Right renal pelvis (tissue), 4 donors: ENCODE data around the gene FNBP1L. TPM values are rescaled to one million over a fixed set of nuclear protein-coding genes. Genes with fewer than 3 reads are reported as not detected.
A peak's percentile ranks its signal among the peaks of the same experiment; 100 is the strongest.
"Not testable (repeated sequence)": the region's sequence is repeated elsewhere in the genome, so short reads cannot be mapped to it uniquely, and the experiment has no call there.

Experiments used
- DNase-seq, 4 donors: peaks; one replicate each; pipeline ENCODE4 v3.0.0-alpha.2; 2013; ENCODE audit warnings: low read depth in 4 of 4, low spot score in 3 of 4, missing footprints in 1 of 4
- polyA plus RNA-seq, 4 donors: library from polyadenylated mRNA; unstranded; fragments of 120-200 nt; gene quantifications; one replicate each; pipeline ENCODE4 v1.2.1, GENCODE V29; 2013; ENCODE audit not compliant: insufficient read length in 4 of 4

The FNBP1L gene
- polyA plus RNA-seq, 4 donors, result 103 to 132 (median 121) TPM

DNA sequence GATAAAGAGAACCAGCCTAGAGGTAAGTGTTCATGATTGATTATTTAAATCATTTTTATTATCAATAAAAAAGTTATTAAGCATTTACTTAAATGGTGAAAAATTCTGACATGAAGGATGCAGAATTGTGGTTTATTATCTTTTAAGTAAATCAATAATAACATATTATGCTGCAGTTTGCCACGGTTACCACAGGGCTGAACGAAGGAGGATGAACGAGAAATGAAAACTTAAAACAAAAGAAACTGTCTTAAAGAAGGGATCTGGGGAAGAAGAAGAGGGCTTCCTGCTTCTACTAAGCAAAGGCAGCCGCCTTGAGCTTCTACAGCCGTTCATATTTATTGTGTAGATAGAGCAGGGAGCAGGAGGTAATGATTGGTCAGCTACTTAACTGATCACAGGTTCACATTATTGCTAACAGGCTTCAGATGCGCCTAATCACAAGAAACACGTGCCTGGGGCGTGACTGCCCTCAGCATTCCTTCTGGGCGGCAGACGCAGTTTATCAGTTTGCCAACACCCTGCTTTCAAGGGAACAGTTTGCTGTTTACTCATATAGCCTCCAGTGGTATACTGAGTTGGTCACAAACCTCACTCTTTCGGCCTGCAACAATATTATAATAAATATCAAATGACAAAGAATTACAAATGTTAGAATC lies 5.8 kb upstream of the FNBP1L start:
- DNase-seq, result no peak

DNA sequence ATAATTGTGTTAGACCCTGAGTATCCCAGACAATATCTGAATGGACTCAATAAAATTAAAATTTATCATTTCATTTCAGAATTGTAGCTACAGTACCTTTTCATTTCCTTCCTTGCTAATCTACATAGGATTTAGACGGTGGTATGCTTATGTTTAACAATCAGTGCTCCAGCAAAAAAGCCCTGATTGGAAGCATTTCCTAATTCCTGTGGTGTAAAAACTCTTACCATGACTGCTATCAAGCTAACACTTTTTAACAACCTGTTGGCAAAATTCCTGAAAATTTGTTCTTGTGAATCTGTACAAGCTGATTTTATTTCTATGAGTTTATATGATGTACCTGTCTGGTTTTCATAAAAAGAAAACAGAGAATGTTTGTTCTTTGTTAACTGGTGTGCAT lies 5.2 kb upstream of the FNBP1L start:
- no peak for DNase-seq

DNA sequence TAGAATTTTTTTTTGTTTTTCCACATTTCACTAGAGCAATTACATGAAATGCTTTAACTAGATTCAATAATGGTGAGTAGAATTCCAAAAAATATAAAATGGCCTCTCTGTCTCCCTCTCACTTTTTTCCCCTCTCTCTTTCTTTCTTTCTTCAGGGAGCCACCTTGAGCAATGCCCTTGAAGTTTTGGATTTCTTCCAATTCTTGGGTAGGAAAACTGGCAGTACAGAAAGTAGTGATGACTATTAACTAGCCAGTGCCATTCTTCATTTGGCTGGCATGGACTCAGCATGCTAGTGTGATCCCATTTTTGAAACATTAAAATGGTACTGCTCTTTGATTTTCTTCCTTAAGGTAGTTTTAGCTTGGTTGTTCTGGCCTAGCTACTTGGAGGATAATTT lies 4.5 kb upstream of the FNBP1L start:
- no peak for DNase-seq

DNA sequence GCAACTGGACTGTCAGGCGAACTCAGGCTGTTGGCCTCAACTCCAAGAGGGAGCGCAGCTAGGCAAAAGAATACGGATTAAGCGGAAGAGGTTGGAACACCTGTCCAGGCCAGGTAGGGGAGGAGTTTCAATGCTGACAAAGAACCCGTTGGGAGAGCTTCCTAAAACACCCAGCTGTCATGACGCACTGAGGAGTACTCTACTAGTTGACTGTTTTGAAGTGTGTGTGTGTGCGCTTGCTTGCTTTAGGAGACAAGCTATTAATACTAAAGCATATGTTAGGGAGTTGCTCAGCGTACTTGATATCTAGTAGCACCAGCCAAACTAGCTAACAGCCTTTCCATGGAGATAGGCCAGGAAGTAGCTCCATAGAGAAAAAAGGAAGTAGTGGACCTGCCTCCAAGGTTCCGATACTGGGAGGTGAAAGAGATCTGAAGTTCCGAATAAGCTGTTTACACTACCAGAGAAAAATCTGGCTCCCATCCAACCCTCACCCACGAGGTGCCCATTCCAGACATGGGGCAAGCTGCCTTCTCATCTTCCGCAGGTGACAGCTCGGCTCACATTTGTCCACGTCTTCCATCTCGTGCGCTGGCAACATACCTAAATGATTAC lies 974 bp upstream of the FNBP1L start:
- DNase-seq, result no peak

DNA sequence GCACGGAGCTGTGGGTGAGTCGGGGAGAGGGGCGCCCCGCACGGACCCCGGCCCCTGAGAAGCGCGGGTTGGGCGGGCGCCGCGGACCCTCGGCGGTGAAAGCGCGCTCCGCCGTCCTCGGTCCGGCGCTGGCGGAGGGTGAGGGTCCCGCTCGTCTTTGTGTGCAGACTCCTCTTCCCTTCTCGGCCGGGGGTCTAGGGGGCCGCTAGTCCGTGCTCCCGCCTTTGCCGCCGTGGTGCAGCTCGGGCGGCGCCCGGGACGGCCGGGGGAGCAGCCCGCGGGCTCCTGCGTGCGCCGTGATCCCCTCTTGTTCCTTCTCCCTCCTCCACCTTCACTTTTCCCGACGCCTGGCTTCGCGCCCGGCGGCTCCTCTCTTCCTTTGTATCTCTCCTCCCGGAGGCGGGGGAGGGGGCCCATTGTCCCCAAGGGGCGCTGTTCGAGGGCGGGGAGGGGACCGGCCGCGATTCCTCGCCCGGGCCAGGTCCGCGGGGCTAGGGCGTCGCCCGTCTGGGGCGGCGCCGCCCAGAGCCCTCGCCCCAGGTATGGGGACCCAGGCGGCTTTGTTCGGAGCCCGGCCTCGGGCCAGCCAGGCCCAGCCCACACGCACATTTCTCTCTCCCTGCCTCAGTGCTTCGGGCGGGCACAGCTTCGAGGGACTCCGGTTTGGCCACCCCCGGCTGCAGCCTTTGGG lies 519 bp downstream of the FNBP1L start:
- DNase-seq, result peak in 1 of 4 donors; percentile 50

DNA sequence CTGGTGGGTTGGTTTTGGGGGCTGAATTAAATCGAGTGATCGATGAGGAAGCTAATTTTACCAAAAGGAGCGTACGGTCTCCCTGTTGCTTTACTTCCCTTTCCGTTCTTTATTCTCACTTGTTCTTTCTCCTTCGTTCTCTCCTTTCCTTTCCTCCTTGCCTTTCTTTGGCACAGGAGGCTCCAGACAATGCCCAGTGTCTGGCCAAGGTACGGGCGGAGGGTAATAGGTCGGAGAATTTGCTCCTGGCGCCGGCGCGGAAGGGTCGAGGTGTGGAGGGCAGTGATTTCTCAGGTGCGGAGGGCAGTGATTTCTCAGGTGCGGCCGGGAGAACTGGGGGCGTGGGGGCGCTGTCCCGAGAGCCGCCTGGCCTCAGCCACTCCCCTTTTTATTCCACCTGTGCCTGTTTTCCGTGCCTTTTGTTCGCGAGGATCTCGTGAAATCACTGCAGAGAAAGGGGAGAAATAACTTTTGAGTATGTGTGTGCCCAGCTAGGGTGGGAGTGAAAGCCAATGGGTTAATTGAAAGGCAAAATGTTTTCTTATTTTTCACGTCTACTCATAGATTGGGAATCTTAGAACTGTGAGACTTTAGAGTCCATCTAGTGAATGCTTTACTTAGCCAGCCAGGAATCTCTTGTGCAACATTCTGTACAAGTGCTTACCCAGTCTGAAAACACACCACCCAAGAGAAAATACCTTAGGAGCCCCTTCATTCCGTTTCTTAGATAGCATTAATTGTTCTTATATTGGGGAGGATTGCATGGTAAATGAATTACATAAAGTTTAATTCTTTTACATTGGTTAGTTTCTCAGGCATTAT lies 1.3 kb downstream of the FNBP1L start:
- peak in 2 of 4 donors; percentile 36 to 43 for DNase-seq

DNA sequence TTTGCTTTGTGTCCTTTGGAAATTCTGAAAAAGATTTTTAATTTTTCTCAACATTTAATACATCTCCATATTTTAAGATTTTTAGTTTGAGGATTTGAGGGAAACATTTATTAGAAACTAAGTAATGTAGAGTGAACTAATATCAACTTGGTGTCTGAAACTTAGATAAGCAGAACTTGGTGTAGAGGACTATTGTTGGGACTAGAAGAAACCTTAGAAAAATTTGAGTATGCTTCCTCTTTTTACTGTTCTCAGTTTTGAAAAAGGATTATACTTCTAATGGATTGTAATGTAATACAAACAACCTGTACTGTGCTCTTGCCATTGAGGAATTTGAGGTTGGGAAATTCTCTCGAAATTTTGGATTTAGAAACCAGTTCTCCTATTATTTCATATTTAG lies 2.4 kb downstream of the FNBP1L start:
- DNase-seq, result no peak

DNA sequence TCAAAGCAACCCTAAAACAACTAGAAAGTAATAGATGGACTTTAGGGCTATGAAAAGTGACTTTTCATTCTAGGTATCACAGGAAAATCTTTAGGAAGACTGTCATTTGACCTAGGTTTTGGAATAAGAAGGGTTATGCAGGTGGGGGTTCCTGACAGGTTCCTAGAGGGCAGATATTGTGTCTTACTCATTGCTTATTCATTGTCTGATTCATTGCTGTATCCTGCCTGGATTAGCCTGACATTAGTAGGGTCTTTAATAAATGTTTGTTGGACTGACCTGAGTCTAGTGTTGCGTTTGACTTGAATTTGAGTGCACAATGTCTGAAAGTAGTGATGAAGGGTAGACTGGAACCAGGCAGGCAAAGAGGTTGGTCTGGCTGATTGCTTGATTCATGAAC lies 6.0 kb downstream of the FNBP1L start:
- DNase-seq, result no peak

DNA sequence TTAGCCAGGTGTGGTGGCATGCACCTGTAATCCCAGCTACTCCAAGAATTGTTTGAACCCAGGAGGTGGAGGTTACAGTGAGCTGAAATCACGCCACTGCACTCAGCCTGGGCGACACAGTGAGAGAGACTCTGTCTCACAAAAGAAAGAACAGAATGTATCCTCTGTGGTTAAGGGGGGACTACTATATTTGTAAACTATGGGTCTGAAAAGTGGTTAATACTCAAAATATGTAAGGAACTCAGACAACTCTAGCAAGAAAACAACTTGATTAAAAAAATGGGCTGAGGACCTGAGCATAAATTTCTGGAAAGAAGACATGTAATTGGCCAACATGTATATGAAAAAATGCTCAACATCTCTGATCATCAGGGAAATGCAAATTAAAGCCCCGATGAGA lies 11.2 kb downstream of the FNBP1L start:
- no peak for DNase-seq

DNA sequence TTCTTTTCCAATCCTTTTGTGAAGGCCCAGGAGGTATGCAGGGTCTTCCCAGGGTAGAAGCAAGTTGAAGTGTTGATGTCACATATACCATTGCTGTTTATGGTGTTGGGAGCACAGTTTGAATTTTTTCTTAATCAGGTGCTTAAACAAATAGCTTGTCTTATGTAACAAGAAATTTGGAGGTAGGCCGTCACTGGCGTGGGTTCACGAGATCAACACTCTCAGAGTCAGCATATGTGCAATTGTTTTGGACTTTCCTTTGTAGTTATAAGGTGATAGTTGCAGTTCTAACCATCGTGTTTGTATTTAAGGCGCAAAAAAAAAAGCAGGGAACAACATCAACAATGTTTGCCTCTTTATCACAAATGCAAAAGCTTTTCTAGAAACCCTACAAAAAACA lies 13.3 kb downstream of the FNBP1L start:
- no peak for DNase-seq

DNA sequence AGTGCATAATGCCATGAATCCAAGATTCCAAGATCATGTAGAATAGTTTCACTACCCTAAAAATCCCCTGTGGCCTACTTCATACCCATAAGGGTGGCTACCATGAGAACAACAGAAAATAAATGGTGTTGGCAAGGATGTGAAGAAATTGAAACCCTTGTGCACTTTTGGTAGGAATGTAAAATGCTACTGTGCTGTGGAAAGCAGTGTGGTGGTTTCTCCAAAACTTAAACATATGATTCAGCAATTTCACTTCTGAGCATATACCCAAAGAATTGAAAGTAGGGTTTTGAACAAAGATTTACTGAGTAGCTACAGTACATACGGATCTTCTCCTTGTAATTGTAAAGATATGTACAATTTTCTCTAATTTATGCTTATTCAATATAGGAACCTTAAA lies 16.0 kb downstream of the FNBP1L start:
- no peak for DNase-seq

DNA sequence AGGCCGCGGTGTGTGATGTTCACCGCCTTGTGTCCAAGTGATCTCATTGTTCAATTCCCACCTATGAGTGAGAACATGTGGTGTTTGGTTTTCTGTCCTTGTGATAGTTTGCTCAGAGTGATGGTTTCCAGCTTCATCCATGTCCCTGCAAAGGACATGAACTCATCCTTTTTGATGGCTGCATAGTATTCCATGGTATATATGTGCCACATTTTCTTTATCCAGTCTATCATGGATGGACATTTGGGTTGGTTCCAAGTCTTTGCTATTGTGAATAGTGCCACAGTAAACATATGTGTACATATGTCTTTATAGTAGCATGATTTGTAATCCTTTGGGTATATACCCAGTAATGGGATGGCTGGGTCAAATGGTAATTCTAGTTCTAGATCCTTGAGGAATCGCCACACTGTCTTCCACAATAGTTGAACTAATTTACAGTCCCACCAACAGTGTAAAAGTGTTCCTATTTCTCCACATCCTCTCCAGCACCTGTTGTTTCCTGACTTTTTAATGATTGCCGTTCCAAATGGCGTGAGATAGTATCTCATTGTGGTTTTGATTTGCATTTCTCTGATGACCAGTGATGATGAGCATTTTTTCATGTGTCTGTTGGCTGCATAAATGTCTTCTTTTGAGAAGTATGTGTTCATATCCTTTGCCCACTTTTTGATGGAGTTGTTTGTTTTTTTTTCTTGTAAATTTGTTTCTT lies 17.6 kb downstream of the FNBP1L start:
- not testable (repeated sequence) for DNase-seq

DNA sequence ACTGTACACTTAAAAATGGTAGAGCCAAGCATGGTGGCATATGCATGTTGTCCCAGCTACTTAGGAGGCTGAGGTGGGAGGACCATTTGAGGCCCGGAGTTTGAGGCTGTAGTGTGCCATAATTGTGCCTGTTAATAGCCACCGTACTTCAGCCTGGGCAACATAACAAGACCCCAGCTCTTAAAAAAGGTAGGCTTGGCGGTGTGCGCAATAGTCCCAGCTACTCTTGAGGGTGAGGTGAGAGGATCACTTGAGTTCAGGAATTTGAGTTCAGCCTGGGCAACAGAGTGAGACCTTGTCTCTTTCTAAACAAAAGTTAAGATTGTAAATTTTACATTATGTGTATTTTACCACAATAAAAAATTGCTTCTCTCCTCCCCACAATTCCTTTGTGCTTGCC lies 19.7 kb downstream of the FNBP1L start:
- DNase-seq, result no peak

DNA sequence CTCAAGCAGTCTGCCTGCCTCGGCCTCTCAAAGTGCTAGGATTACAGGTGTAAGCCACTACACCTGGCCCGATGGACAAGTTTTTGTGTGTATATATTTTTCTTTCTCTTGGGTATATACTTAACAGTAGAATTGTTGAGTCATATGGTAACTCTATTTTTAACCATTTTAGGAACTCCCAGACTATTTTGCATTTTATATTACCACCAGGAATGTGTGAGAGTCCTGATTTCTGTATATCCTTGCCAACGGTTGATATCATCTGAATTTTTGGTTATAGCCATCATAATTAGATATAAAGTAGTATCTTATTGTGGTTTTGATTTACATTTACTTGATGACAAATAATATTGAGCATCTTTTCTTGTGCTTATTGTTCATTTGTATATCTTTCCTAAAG lies 20.7 kb downstream of the FNBP1L start:
- DNase-seq, result no peak

DNA sequence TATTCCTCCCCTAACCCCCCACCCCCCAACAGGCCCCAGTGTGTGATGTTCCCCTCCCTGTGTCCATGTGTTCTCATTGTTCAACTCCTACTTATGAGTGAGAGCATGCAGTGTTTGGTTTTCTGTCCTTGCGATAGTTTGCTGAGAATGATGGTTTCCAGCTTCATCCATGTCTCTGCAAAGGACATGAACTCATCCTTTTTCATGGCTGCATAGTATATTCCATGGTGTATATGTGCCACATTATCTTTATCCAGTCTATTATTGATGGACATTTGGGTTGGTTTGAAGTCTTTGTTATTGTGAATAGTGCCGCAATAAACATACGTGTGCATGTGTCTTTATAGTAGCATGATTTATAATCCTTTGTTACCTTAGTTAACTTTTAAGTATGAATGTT lies 21.3 kb downstream of the FNBP1L start:
- not testable (repeated sequence) for DNase-seq

DNA sequence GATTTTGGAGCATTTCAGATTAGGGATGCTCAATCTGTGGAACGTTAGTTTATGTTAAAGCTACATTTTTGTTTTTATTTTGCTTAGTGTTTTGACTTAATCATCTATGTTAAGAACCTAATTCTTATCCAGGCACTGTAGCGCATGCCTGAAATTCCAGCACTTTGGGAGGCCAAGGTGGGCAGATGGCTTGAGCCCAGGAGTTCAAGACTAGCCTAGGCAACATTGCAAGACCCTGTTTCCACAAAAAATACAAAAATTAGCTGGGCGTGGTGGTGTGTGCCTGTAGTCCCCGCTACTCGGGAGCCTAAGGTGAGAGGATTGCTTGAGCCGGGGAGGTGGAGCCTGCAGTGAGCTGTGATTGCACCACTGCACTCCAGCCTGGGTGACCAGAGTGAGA lies 23.4 kb downstream of the FNBP1L start:
- no peak for DNase-seq

DNA sequence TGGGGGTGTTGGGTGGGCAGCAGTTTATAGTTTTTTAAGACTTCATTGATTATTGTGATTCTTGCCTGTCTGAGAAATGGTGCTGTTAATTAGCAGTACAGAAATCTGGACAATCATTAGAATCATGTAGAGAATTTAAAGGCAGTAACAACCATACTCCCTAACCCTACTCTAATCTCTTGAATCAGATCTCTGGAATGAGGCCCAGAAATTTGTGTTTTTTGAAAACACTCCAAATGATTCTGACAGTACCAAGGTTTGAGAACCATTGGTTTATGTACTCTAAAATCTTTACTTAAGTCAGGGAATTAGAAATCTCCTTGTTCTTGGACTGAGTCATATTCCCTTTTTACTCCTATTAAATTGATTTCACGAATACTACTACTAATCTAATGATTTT lies 24.0 kb downstream of the FNBP1L start:
- DNase-seq, result no peak

DNA sequence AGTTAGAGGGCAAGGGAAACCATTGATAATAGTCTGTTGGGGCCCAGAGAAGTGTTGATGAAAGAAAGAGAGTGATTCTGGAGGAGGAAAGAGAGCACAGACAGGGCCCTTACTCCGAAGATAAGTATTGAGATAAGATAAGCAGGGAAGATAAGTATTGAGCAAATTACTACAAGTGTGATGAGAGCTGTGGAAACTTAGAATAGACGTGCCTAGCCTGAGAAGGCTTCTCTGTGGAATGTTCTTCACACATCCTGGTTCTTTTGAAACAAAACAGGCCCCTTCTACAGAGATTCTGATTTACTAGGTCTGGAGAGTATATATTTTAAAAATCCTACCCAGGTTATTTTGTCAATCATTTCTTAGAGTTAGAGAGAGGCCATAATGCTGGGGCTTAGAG lies 26.4 kb downstream of the FNBP1L start:
- DNase-seq, result no peak

DNA sequence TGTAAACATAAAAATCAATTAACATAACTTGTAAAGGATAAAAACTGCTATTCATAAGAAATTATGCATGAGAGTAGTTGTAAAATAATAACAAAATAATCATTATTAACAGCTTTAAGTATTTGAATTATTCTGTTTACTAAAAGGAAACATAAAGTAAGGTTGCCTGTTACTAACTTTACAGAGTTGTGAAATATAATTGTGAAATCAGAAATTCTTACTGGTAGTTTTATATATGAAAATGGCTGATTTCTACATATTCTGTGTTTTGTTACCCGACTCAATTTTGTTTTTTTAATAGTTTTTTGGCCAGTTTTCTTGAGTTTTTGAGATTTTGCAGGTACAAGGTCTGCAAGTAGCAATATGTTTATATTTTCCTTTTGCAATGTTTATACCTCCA lies 27.8 kb downstream of the FNBP1L start:
- DNase-seq, result no peak

DNA sequence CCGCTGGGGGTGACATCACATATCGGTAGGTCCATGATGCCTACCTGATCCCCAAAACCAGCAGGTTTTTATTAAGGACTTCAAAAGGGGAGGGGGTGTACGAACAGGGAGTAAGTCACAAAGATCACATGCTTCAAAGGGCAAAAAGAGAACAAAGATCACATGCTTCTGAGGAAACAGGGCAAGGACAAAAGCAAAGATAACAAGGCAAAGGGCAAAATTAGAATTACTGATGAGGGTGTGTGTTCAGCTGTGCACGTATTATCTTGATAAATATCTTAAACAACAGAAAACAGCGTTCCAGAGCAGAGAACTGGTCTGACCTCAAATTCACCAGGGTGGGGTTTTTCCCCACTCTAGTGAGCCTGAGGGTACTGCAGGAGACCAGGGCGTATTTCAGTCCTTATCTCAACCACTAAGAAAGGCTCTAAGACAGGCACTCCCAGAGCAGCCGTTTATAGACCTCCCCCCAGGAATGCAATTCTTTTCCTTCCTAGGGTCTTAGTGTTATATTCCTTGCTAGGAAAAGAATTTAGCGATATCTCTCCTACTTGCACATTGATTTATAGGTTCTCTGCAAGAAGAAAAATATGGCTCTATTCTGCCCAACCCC lies 31.3 kb downstream of the FNBP1L start:
- DNase-seq, result not testable (repeated sequence)
